IMR-90 (cell line): ENCODE data around the gene DPEP3. TPM values are rescaled to one million over a fixed set of nuclear protein-coding genes. Genes with fewer than 3 reads are reported as not detected.
"Not testable (repeated sequence)": the region's sequence is repeated elsewhere in the genome, so short reads cannot be mapped to it uniquely, and the experiment has no call there.

Source experiments
- ATAC-seq: fragments of 200-7000 bp; cut with Tn5 transposase; 2 replicates; pipeline ENCODE4 v1.9.1; 2020; ENCODE audit warnings: low read depth, mild to moderate bottlenecking, moderate library complexity
- BruUV-seq: library from RNA; stranded (reverse); fragments of 400-500 nt; replicated peaks from 2 replicates; lab custom pipeline; 2021; lab: Mats Ljungman, UMichigan
- CTCF ChIA-PET: fragments of 300-600 bp; formaldehyde crosslinking; extraction: SDS; loops from one replicate; lab custom pipeline; 2021; ENCODE audit warnings: antibody characterized with exemption; lab: Yijun Ruan, JAX
- POLR2A ChIA-PET: fragments of 300-600 bp; sonication (Branson Sonifier 250); formaldehyde crosslinking; loops from one replicate; lab custom pipeline; 2022; ENCODE audit warnings: antibody characterized with exemption; ENCODE audit not compliant: unreplicated experiment; lab: Charles Lee
- DNase-seq: peaks from one replicate; pipeline ENCODE4 v3.0.0; 2013
- H2AFZ ChIP-seq: replicated peaks from 2 replicates; pipeline ENCODE3; 2013; ENCODE audit warnings: low read length, mild to moderate bottlenecking; ENCODE audit not compliant: poor library complexity
- H2AK5ac ChIP-seq: 2 replicates; pipeline ENCODE4 v1.6.1; 2013; ENCODE audit warnings: low read depth, low read length, inconsistent platforms
- H2AK9ac ChIP-seq: replicated peaks from 2 replicates; pipeline ENCODE3; 2013; ENCODE audit warnings: mild to moderate bottlenecking, low read depth, low read length, moderate library complexity; ENCODE audit not compliant: poor library complexity
- H2BK120ac ChIP-seq: 2 replicates; pipeline ENCODE4 v1.6.1; 2013; ENCODE audit warnings: low read depth, low read length, inconsistent platforms
- H2BK15ac ChIP-seq: 3 replicates; pipeline ENCODE4 v1.6.1; 2013; ENCODE audit warnings: low read depth, low read length, inconsistent platforms
- H2BK20ac ChIP-seq: 2 replicates; pipeline ENCODE4 v1.6.1; 2013; ENCODE audit warnings: low read depth, mild to moderate bottlenecking, inconsistent platforms, low read length, moderate library complexity
- H2BK5ac ChIP-seq: 2 replicates; pipeline ENCODE4 v1.6.1; 2013; ENCODE audit warnings: mild to moderate bottlenecking, low read depth, low read length, inconsistent platforms; ENCODE audit not compliant: poor library complexity, severe bottlenecking
- H3K14ac ChIP-seq: replicated peaks from 2 replicates; pipeline ENCODE4 v1.6.1; 2013; ENCODE audit warnings: low read depth, low read length, inconsistent platforms
- H3K18ac ChIP-seq: 2 replicates; pipeline ENCODE4 v1.6.1; 2013; ENCODE audit warnings: low read depth, low read length, control low read depth
- H3K23ac ChIP-seq: 2 replicates; pipeline ENCODE4 v1.6.1; 2013; ENCODE audit warnings: low read depth, low read length, inconsistent platforms
- H3K27ac ChIP-seq: 2 replicates; pipeline ENCODE4 v1.5.1; 2013; ENCODE audit warnings: mild to moderate bottlenecking, control low read depth, low read length; ENCODE audit not compliant: insufficient read depth
- H3K27me3 ChIP-seq: 2 replicates; pipeline ENCODE4 v1.6.1; 2013; ENCODE audit warnings: low read length; ENCODE audit not compliant: control insufficient read depth, insufficient read depth
- H3K36me3 ChIP-seq: 2 replicates; pipeline ENCODE4 v1.6.1; 2013; ENCODE audit warnings: low read length, mixed read lengths; ENCODE audit not compliant: control insufficient read depth, insufficient read depth
- H3K4ac ChIP-seq: 2 replicates; pipeline ENCODE4 v1.6.1; 2013; ENCODE audit warnings: low read depth, low read length, inconsistent platforms
- H3K4me1 ChIP-seq: 2 replicates; pipeline ENCODE4 v1.6.1; 2013; ENCODE audit warnings: low read length, mixed read lengths; ENCODE audit not compliant: control insufficient read depth, insufficient read depth
- H3K4me2 ChIP-seq: 2 replicates; pipeline ENCODE4 v1.6.1; 2013; ENCODE audit warnings: low read depth, mild to moderate bottlenecking, control low read depth, low read length, moderate library complexity
- H3K4me3 ChIP-seq: 2 replicates; pipeline ENCODE4 v1.5.1; 2013; ENCODE audit warnings: low read depth, mild to moderate bottlenecking, control low read depth, low read length, moderate library complexity; ENCODE audit not compliant: insufficient read depth
- H3K56ac ChIP-seq: 2 replicates; pipeline ENCODE4 v1.6.1; 2013; ENCODE audit warnings: low read length, inconsistent platforms; ENCODE audit not compliant: insufficient read depth; ENCODE audit errors: extremely low read depth
- H3K79me1 ChIP-seq, 2 experiments: 2 replicates each; pipeline ENCODE4 v1.6.1; 2013; ENCODE audit warnings: low read length in 2 of 2, inconsistent platforms in 1 of 2, low read depth in 1 of 2
- H3K9ac ChIP-seq: 2 replicates; pipeline ENCODE4 v1.6.1; 2013; ENCODE audit warnings: low read depth, low read length, control low read depth
- H3K9me1 ChIP-seq: 2 replicates; pipeline ENCODE4 v1.6.1; 2013; ENCODE audit warnings: low read length, inconsistent platforms; ENCODE audit not compliant: insufficient read depth
- H3K9me3 ChIP-seq: 2 replicates; pipeline ENCODE4 v1.6.1; 2013; ENCODE audit warnings: low read length; ENCODE audit not compliant: control insufficient read depth, insufficient read depth
- H4K20me1 ChIP-seq: 2 replicates; pipeline ENCODE4 v1.6.1; 2013; ENCODE audit warnings: low read length, inconsistent platforms; ENCODE audit not compliant: insufficient read depth
- H4K5ac ChIP-seq: 2 replicates; pipeline ENCODE4 v1.6.1; 2013; ENCODE audit warnings: mild to moderate bottlenecking, low read depth, low read length, control low read depth
- H4K8ac ChIP-seq, 2 experiments: 2 replicates each; pipeline ENCODE4 v1.6.1; 2013; ENCODE audit warnings: low read depth in 2 of 2, low read length in 2 of 2, control low read depth in 1 of 2, inconsistent platforms in 1 of 2
- H4K91ac ChIP-seq: 2 replicates; pipeline ENCODE4 v1.6.1; 2013; ENCODE audit warnings: low read depth, low read length, inconsistent platforms; ENCODE audit not compliant: insufficient read depth
- WGBS, 2 experiments: methylation state at CpG; one replicate each; pipeline versions ENCODE4 v1.1.5 to v1.1.7; 2013; ENCODE audit warnings: missing lambda C conversion rate in 2 of 2; ENCODE audit not compliant: insufficient read length in 1 of 2; ENCODE audit errors: extremely low coverage in 2 of 2; 5-methylcytosine and 5-hydroxymethylcytosine counted together
- dilution Hi-C: fragments of 300-500 bp; cut with HindIII; formaldehyde crosslinking; loops from one replicate; pipeline ENCODE4 v1.14.3; 2018; ENCODE audit warnings: low sequenced_read_pairs; ENCODE audit not compliant: unreplicated experiment
- in situ Hi-C: fragments of 300-500 bp; cut with MboI; formaldehyde crosslinking; loops from 3 replicates; pipeline ENCODE4 v1.14.3; 2019; ENCODE audit warnings: low sequenced_read_pairs, inconsistent platforms, mixed read lengths
- intact Hi-C: fragments of 100-400 bp; cut with micrococcal nuclease; formaldehyde crosslinking; loops from 2 replicates; pipeline ENCODE4 v1.10.0; 2022
- polyA plus RNA-seq, 3 experiments: library from polyadenylated mRNA; depleted of rRNA; stranded (reverse); fragments of >200 nt; gene quantifications; 2 replicates each; pipeline ENCODE4 v1.2.3, GENCODE V29; 2012; ENCODE audit warnings: low replicate concordance in 1 of 3
- total RNA-seq: library from RNA; depleted of rRNA; stranded (reverse); fragments of >200 nt; gene quantifications from 2 replicates; pipeline ENCODE4 v1.2.3, GENCODE V29; 2012

Gene DPEP3
- total and polyA plus RNA-seq, 2 of the 4 experiments (the other 2 are of a cell fraction) = not detected

DNA sequence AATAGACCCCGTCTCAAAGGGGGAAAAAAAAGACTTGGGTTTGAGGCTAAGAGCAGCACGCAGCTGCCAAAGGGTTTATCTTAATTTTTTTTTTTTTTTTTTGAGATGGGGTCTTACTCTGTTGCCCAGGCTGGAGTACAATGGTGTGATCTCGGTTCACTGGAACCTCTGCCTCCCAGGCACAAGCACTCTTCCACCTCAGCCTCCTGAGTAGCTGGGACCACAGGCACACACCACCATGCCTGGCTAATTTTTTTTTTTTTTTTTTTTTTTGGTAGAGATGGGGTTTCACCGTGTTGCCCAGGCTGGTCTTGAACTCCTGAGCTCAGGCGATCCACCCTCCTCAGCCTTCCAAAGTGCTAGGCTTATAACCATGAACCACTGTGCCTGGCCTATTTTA is 42.6 kb downstream of the DPEP3 start:
- WGBS, 2 experiments = 100% methylated on average over 1 of the region's 5 CpGs; no CpG with 5 or more reads in 1 of the 2 experiments
- H2AK5ac ChIP-seq, H4K91ac ChIP-seq, H2BK15ac ChIP-seq, H3K14ac ChIP-seq, ATAC-seq, BruUV-seq, H4K5ac ChIP-seq, H3K56ac ChIP-seq, H2AFZ ChIP-seq, H3K27ac ChIP-seq, H3K4ac ChIP-seq, dilution Hi-C loops, POLR2A ChIA-PET, H2BK120ac ChIP-seq, H3K9ac ChIP-seq, H3K23ac ChIP-seq, H2BK20ac ChIP-seq, H4K8ac ChIP-seq, H3K4me3 ChIP-seq, H3K27me3 ChIP-seq, DNase-seq, H3K9me3 ChIP-seq, CTCF ChIA-PET, H2BK5ac ChIP-seq, H3K4me2 ChIP-seq, H2AK9ac ChIP-seq, H3K18ac ChIP-seq: not testable (repeated sequence)
- intact Hi-C loops (loop anchor here (5.0 kb wide), 1 partner anchor 375 kb away; the partner anchor contains the start of gene CTCF), in situ Hi-C loops (loop anchor here (25.0 kb wide), 1 partner anchor 400 kb away; the partner anchor contains the start of gene RIPOR1)
- peaks cover 31% of the 10 kb centered on the region for H4K20me1 ChIP-seq
- H3K79me1 ChIP-seq = peaks cover 14 to 65% of the 10 kb centered on the region in 2 experiments; a peak in 3 of 4 replicates
- peaks cover 11% of the 10 kb centered on the region for H3K4me1 ChIP-seq
- peaks cover 35% of the 10 kb centered on the region for H3K36me3 ChIP-seq
- peaks cover 12% of the 10 kb centered on the region for H3K9me1 ChIP-seq
